Aorta (tissue), 5 donors: Measurements from ENCODE around the gene SLIT3. TPM values are rescaled to one million over a fixed set of nuclear protein-coding genes. Genes with fewer than 3 reads are reported as not detected.

Experiments used
- ATAC-seq: fragments of 200-7000 bp; cut with Tn5 transposase; one replicate; pipeline ENCODE4 v1.9.1; 2022; ENCODE audit warnings: moderate library complexity; ENCODE audit not compliant: low FRiP score
- DNase-seq, 2 donors: peaks; one replicate each; pipeline ENCODE4 v3.0.0-alpha.2; 2020
- H3K27ac ChIP-seq, 2 donors: one replicate each; pipeline ENCODE4 v1.5.1; 2013; ENCODE audit warnings: low read length in 2 of 2, mild to moderate bottlenecking in 2 of 2, moderate library complexity in 2 of 2, control low read depth in 1 of 2, inconsistent platforms in 1 of 2, low read depth in 1 of 2
- H3K27me3 ChIP-seq, 2 donors: one replicate each; pipeline ENCODE4 v1.6.1; 2013; ENCODE audit warnings: control low read depth in 1 of 2, low read length in 1 of 2, mild to moderate bottlenecking in 1 of 2, moderate library complexity in 1 of 2; ENCODE audit not compliant: insufficient read depth in 2 of 2, control insufficient read depth in 1 of 2
- H3K36me3 ChIP-seq, 2 donors: one replicate each; pipeline ENCODE4 v1.6.1; 2013; ENCODE audit warnings: control low read depth in 1 of 2, low read length in 1 of 2, mild to moderate bottlenecking in 1 of 2; ENCODE audit not compliant: insufficient read depth in 2 of 2, control insufficient read depth in 1 of 2
- H3K4me1 ChIP-seq, 2 donors: one replicate each; pipeline ENCODE4 v1.6.1; 2013; ENCODE audit warnings: low read length in 2 of 2, control low read depth in 1 of 2, mild to moderate bottlenecking in 1 of 2, moderate library complexity in 1 of 2; ENCODE audit not compliant: insufficient read depth in 2 of 2, control insufficient read depth in 1 of 2
- H3K4me3 ChIP-seq, 2 donors: one replicate each; pipeline ENCODE4 v1.5.1; 2013; ENCODE audit warnings: low read length in 2 of 2, control low read depth in 1 of 2, mild to moderate bottlenecking in 1 of 2
- H3K9me3 ChIP-seq: one replicate; pipeline ENCODE4 v1.6.1; 2013; ENCODE audit warnings: mild to moderate bottlenecking, low read length; ENCODE audit not compliant: control insufficient read depth
- WGBS, 2 donors: extraction: QIAGEN DNeasy Blood & Tissue Kit; methylation state at CpG; one replicate each; pipeline ENCODE4 v1.1.7; 2013; 5-methylcytosine and 5-hydroxymethylcytosine counted together
- intact Hi-C, 2 donors: fragments of 100-400 bp; cut with DNase I; formaldehyde crosslinking; loops; one replicate each; pipeline versions ENCODE4 v1.14.2 to v1.15.0; 2022
- polyA plus RNA-seq, 2 donors: library from polyadenylated mRNA; stranded (reverse); fragments of 200-250 nt; gene quantifications; one replicate each; pipeline ENCODE4 v1.2.3, GENCODE V29; 2013
- total RNA-seq, 2 donors: library from RNA; stranded (reverse); fragmentation: NEBNext Ultra II Directional; extraction: Animal tissue kit (Norgen Biotek cat#: 25700); gene quantifications; one replicate each; pipeline ENCODE4 v1.2.1, GENCODE V29; 2021
- donor health status: healthy with polysubstance abuse.
- donor health status: Bipolar disorder and iron deficiency.
- donor health status: DM: no; HTN: no; CAD: no.
- donor health status: DM: no; HTN: no; CAD: no.
- donor health status: DM: yes; HTN: yes; CAD: no.

Gene SLIT3
- total and polyA plus RNA-seq, 4 donors = 8.6 to 108 (median 77.0) TPM

DNA sequence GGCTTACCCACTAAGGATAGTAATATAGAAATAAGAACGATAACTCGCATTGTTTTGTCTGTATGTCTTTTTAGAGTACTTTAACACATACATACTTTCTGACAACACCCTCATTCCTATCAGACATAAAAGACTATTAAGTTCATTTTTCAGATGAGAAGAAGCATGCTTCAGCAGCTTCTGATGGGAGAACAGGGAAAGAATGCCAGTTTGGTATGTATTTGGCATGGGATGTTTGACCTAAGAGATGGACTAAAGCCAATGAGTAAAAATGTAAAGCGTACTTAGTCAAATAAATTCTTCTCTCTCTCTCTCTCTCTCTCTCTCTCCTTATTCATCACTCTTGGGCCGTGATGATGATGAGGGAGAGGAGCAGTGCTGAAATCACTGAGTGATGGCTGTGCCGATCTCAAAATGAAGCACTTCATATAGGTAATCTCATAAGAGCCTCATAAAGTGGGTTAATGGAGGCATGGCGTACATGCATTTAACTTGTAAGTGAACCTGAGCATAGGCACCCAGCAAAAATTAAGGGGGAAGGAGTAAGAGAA is 71.5 kb downstream of the SLIT3 start:
- H3K27me3 ChIP-seq = no peaks in the 10 kb centered on the region
- H3K36me3 ChIP-seq = no peaks in the 10 kb centered on the region
- 78 to 79% methylated on average over 6 of the region's 6 CpGs for WGBS, 2 donors
- H3K9me3 ChIP-seq = no peaks in the 10 kb centered on the region
- no peak overlapping the region for H3K4me3 ChIP-seq
- no peaks in the 10 kb centered on the region for H3K4me1 ChIP-seq
- no peak for DNase-seq
- no peak for ATAC-seq
- intact Hi-C loops = no loop called here
- no peak overlapping the region for H3K27ac ChIP-seq

DNA sequence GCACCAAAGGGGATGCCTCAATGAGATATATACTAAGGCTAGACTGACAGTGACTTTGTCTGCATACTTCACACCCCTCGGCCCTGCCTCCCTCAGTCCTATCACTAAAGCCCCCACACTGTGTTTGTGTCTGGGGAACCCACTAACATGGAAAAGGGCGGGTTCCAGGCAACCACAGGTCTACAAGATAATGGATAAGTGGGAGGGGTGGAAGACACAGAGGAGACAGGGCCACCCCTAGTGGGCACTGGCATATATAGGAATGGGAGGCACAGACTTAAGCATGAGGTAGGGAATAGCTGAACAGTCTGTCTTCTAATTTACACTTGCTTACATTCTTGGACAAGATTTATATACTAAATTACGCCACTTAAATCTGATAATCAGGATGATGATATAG is 74.0 kb downstream of the SLIT3 start:
- ATAC-seq (no peak), DNase-seq (no peak)
- intact Hi-C loops = no loop called here
- H3K9me3 ChIP-seq = no peaks in the 10 kb centered on the region
- WGBS, 2 donors = 92 to 96% methylated on average over 3 of the region's 3 CpGs
- no peak overlapping the region for H3K27ac ChIP-seq
- no peaks in the 10 kb centered on the region for H3K36me3 ChIP-seq
- peaks cover 2 to 4% of the 10 kb centered on the region in 2 donors for H3K4me1 ChIP-seq
- H3K4me3 ChIP-seq = no peak overlapping the region
- H3K27me3 ChIP-seq = no peaks in the 10 kb centered on the region

DNA sequence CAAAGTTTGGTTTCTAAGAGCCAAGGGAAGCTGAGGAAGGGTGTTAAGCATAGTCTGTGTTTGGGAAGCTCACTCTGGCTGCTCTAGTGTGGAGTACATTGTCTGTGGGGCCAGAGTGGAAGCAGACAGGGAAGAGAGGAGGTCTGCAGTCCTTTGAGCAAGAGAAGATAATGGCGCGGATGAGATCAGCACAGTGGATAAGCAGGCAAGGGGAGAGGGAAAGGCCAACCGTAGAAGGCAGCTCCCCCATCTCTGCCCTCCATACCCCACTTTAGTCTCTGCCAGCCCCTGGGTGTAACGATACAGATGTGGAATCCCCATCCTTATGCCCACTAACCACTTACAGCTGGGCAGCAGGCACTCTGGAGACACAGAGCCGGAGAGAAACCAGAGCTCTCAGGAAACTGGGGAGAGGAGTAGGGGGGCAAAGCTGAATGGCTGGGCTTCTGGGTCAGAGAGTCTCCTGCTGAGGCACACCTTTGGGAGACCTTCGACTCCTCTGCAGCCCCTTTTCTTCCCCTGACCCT is 75.0 kb downstream of the SLIT3 start:
- intact Hi-C loops = no loop called here
- Histone ChIP-seq H3K9me3 (no peaks in the 10 kb centered on the region), H3K27me3 (no peaks in the 10 kb centered on the region), H3K36me3 (no peaks in the 10 kb centered on the region), H3K27ac (no peak overlapping the region), H3K4me3 (no peak overlapping the region), H3K4me1 (peaks cover 2 to 4% of the 10 kb centered on the region in 2 donors)
- 95 to 97% methylated on average over 6 of the region's 6 CpGs for WGBS, 2 donors
- ATAC-seq (no peak), DNase-seq (no peak)

DNA sequence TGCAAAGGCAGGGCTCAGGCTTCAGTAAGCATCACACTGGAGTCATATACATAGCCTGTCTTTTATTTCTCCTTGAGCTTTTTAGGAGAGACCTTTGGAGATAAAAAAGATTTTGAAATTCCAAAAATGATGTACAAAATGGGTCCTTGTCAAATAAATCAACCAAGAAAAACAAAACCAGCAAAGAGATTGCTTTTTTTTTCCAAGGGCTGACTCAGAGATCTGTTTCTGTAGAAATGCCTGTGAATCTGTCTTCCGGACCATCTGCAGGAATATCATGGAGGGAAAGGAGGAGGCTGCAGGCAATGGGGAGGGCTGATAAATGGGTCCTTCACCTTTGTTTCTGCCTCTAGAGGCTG is 77.4 kb downstream of the SLIT3 start:
- no peaks in the 10 kb centered on the region for H3K27me3 ChIP-seq
- no peak overlapping the region for H3K27ac ChIP-seq
- ATAC-seq = no peak
- no peak for DNase-seq
- WGBS, 2 donors = 48 to 57% methylated on average over 1 of the region's 1 CpG
- H3K9me3 ChIP-seq = no peaks in the 10 kb centered on the region
- no peak overlapping the region for H3K4me3 ChIP-seq
- intact Hi-C loops = no loop called here
- no peaks in the 10 kb centered on the region for H3K36me3 ChIP-seq
- peaks cover 2 to 4% of the 10 kb centered on the region in 2 donors for H3K4me1 ChIP-seq

DNA sequence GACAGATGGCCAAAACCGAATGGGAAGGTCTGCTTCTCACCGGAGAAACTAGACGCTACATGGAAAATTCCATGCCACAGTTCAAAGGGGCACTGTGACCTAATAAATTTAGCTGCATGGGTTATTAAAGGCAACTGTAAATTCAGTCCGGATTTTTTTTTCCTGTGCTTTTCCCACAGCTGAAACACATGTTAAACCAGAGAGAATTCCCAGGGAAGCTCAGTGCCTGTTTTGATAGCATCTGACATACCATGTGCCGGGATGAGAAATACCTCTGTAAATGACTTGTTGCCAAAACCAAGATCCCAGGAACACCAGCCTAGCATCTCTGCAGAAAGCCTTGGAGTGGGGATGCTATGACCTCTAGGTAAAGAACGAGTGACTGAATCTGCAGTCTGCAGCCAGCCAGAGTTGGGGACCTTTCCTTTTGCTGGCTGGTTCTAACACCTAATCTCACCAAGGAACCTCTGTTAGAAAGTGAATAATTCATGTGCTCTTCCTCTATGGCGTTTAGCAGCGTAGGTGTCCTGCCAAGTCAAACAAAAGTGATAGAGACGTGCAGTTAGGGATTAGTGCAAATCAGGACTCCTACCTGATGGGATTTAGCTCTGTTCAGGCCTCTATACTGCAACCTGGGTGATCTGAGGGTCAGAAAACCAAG is 77.9 kb downstream of the SLIT3 start:
- DNase-seq = no peak
- Histone ChIP-seq H3K27ac (no peak overlapping the region), H3K4me1 (peaks cover 2 to 4% of the 10 kb centered on the region in 2 donors), H3K9me3 (no peaks in the 10 kb centered on the region), H3K4me3 (no peak overlapping the region), H3K36me3 (no peaks in the 10 kb centered on the region), H3K27me3 (no peaks in the 10 kb centered on the region)
- no peak for ATAC-seq
- WGBS, 2 donors = 20 to 26% methylated on average over 9 of the region's 9 CpGs
- intact Hi-C loops = no loop called here

DNA sequence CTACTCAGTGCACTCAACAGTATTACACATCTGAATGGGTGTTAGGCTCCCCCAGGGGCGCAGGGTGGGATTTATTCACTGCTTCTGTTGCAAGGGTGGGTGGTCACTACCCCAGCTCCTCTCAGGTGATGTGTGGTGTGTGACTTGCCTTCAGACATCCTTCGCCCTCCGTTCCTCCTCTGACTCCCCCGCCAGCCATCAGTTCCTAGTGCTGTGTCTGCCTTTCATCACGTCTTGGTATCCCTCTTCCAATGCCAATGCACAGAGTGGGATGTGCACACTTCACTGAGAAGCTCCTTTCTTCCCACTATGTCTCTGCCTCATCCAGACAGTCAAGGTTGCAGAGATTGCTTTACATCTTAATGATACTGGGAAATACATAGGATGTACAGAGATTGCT is 79.4 kb downstream of the SLIT3 start:
- H3K4me3 ChIP-seq = no peak overlapping the region
- no peak overlapping the region for H3K27ac ChIP-seq
- ATAC-seq (no peak), DNase-seq (no peak)
- peaks cover 2 to 4% of the 10 kb centered on the region in 2 donors for H3K4me1 ChIP-seq
- 97 to 99% methylated on average over 5 of the region's 5 CpGs for WGBS, 2 donors
- H3K27me3 ChIP-seq = no peaks in the 10 kb centered on the region
- intact Hi-C loops = no loop called here
- no peaks in the 10 kb centered on the region for H3K36me3 ChIP-seq
- no peaks in the 10 kb centered on the region for H3K9me3 ChIP-seq

DNA sequence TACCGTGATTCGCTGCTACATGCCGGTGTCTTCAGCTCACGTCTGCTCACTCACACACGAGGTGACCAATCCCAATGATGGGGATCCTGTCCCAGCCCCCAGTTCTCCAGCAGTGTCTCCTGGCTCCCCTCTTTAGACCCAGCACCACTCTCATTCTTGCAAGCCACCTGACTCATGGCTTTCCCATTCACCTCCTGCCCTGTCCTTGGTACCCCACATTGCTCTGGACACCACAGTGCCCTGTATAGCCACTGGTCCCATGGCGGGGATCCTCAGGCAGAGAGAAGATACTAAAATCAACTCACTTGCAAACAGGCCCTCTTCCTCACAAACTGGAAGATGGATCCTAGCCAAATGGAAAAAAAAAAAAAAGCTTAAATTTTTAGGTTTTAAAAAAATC is 81.0 kb downstream of the SLIT3 start:
- H3K27me3 ChIP-seq = no peaks in the 10 kb centered on the region
- no peak overlapping the region for H3K4me3 ChIP-seq
- 96 to 97% methylated on average over 6 of the region's 6 CpGs for WGBS, 2 donors
- ATAC-seq (no peak), DNase-seq (no peak)
- intact Hi-C loops = no loop called here
- H3K4me1 ChIP-seq = peaks cover 2 to 4% of the 10 kb centered on the region in 2 donors
- no peak overlapping the region for H3K27ac ChIP-seq
- H3K9me3 ChIP-seq = no peaks in the 10 kb centered on the region
- H3K36me3 ChIP-seq = no peaks in the 10 kb centered on the region

DNA sequence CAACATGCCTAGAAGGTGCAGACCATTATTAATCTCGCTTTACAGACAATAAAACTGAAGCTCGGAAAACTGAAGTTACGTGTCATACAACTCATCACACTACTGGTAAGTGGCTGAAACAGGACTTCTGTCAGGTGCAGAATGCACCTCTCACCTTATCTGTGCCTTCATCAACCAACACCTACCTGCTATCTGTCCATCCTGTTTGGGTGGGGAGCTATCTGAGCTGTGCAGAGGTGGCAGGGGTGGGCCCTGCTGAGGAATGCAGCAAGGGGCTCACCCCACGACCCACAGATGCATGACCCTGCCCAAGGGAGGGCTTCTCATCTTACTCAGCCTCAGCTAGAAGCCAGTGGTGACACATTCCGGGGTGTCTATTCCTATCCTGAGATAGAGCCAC is 81.6 kb downstream of the SLIT3 start:
- DNase-seq = no peak
- H3K4me3 ChIP-seq = no peak overlapping the region
- H3K27ac ChIP-seq = no peak overlapping the region
- 76 to 79% methylated on average over 5 of the region's 5 CpGs for WGBS, 2 donors
- H3K36me3 ChIP-seq = no peaks in the 10 kb centered on the region
- intact Hi-C loops = no loop called here
- H3K27me3 ChIP-seq = no peaks in the 10 kb centered on the region
- peaks cover 2 to 4% of the 10 kb centered on the region in 2 donors for H3K4me1 ChIP-seq
- no peak for ATAC-seq
- no peaks in the 10 kb centered on the region for H3K9me3 ChIP-seq

DNA sequence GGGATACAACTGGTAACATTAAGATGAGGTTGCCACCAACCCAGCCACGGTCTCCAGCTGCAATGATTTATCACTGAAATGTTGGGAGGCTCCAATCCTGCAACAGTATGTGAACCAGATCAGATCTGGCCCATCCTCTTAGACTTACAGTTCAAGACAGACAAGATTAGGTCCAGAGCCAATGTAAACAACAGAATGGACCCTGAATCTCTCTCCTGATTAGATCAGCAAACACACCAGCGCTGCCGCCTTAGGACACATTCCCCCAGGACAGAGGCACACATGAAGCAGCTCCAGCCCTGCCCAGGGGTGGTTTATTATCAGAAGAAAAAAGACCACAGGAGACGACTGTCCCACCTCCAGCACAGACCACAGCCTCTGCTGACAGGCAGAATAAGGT is 82.1 kb downstream of the SLIT3 start:
- 51 to 62% methylated on average over 4 of the region's 4 CpGs for WGBS, 2 donors
- H3K9me3 ChIP-seq = no peaks in the 10 kb centered on the region
- H3K4me1 ChIP-seq = peaks cover 2 to 4% of the 10 kb centered on the region in 2 donors
- no peak for ATAC-seq
- H3K27ac ChIP-seq = no peak overlapping the region
- no peak for DNase-seq
- H3K4me3 ChIP-seq = no peak overlapping the region
- H3K27me3 ChIP-seq = no peaks in the 10 kb centered on the region
- intact Hi-C loops = no loop called here
- H3K36me3 ChIP-seq = no peaks in the 10 kb centered on the region
